SK-N-SH (cell line): ENCODE data around the gene UBA3.

ENCODE experiments used
- EP300 ChIP-seq, 2 experiments: IDR thresholded peaks; 2 replicates each; pipeline versions ENCODE4 v1.4.0 to v1.6.1; 2012; ENCODE audit warnings: borderline replicate concordance in 1 of 2, low read depth in 1 of 2, low read length in 1 of 2
- POLR2AphosphoS5 ChIP-seq: IDR thresholded peaks from 2 replicates; pipeline ENCODE4 v1.6.1; 2012; ENCODE audit warnings: low read depth, low read length
- RAD21 ChIP-seq: IDR thresholded peaks from 2 replicates; pipeline ENCODE4 v1.6.1; 2012; ENCODE audit warnings: mild to moderate bottlenecking, low read length
- RXRA ChIP-seq: IDR thresholded peaks from 2 replicates; pipeline ENCODE4 v1.4.0; 2012; ENCODE audit warnings: low read depth, mild to moderate bottlenecking, borderline replicate concordance
- TAF1 ChIP-seq: IDR thresholded peaks from 2 replicates; pipeline ENCODE4 v1.6.1; 2012; ENCODE audit warnings: low read depth, mild to moderate bottlenecking, low read length, moderate library complexity, borderline replicate concordance
- TF ChIP-seq, protein P1 (sequence below): fragments of 200-600 bp; sonication (generic); IDR thresholded peaks from 2 replicates; pipeline ENCODE4 v1.6.1; 2017; ENCODE audit warnings: antibody characterized with exemption, mild to moderate bottlenecking, moderate library complexity
- TF ChIP-seq, protein P2 (sequence below): IDR thresholded peaks from 2 replicates; pipeline ENCODE4 v1.6.1; 2012; ENCODE audit warnings: mild to moderate bottlenecking, low read depth, low read length, moderate library complexity

DNA sequence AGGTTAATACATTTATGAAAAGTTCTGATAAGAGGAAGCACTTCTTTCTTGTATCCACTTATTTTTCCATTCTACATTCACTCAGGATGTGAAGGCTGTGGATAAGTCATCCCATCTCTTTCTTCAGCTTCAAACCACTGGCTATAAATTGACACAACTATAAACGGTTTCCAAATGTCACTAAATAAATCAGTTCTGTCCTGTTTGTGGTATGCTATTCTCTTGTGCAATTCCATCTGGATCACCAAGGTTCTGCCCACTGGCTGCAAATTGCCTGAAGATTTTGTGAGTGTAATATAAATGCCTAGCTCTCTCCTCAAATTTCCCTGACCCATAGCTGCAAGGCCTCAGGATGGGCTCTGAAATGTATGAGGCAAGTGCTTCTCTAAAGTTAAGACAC is 49.4 kb upstream of the UBA3 start:
- TF ChIP-seq, protein P1, sequence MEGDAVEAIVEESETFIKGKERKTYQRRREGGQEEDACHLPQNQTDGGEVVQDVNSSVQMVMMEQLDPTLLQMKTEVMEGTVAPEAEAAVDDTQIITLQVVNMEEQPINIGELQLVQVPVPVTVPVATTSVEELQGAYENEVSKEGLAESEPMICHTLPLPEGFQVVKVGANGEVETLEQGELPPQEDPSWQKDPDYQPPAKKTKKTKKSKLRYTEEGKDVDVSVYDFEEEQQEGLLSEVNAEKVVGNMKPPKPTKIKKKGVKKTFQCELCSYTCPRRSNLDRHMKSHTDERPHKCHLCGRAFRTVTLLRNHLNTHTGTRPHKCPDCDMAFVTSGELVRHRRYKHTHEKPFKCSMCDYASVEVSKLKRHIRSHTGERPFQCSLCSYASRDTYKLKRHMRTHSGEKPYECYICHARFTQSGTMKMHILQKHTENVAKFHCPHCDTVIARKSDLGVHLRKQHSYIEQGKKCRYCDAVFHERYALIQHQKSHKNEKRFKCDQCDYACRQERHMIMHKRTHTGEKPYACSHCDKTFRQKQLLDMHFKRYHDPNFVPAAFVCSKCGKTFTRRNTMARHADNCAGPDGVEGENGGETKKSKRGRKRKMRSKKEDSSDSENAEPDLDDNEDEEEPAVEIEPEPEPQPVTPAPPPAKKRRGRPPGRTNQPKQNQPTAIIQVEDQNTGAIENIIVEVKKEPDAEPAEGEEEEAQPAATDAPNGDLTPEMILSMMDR: no peak
- TF ChIP-seq EP300 (IDR thresholded peaks at IDR 0.05; ENCODE audit: borderline replicate concordance in 1 of 2, low read depth in 1 of 2, low read length in 1 of 2): no peak
- TF ChIP-seq RXRA: no peak
- TF ChIP-seq POLR2AphosphoS5: no peak
- TF ChIP-seq, protein P2, sequence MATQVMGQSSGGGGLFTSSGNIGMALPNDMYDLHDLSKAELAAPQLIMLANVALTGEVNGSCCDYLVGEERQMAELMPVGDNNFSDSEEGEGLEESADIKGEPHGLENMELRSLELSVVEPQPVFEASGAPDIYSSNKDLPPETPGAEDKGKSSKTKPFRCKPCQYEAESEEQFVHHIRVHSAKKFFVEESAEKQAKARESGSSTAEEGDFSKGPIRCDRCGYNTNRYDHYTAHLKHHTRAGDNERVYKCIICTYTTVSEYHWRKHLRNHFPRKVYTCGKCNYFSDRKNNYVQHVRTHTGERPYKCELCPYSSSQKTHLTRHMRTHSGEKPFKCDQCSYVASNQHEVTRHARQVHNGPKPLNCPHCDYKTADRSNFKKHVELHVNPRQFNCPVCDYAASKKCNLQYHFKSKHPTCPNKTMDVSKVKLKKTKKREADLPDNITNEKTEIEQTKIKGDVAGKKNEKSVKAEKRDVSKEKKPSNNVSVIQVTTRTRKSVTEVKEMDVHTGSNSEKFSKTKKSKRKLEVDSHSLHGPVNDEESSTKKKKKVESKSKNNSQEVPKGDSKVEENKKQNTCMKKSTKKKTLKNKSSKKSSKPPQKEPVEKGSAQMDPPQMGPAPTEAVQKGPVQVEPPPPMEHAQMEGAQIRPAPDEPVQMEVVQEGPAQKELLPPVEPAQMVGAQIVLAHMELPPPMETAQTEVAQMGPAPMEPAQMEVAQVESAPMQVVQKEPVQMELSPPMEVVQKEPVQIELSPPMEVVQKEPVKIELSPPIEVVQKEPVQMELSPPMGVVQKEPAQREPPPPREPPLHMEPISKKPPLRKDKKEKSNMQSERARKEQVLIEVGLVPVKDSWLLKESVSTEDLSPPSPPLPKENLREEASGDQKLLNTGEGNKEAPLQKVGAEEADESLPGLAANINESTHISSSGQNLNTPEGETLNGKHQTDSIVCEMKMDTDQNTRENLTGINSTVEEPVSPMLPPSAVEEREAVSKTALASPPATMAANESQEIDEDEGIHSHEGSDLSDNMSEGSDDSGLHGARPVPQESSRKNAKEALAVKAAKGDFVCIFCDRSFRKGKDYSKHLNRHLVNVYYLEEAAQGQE: no peak
- no peak for TF ChIP-seq TAF1
- no peak for TF ChIP-seq RAD21
